A549 (cell line): ENCODE results near the gene MRPL11. TPM values are rescaled to one million over a fixed set of nuclear protein-coding genes. Genes with fewer than 3 reads are reported as not detected.

Source experiments
- ATAC-seq, 2 experiments: fragments of 200-7000 bp in 1 of 2; fragments of >200 bp in 1 of 2; cut with Nextera tagmentation in 1 of 2; cut with Tn5 transposase in 1 of 2; 3 replicates each; pipeline versions ENCODE4 v1.8.0 to v1.9.1; 2018 to 2020; ENCODE audit warnings: mild to moderate bottlenecking in 1 of 2, moderate library complexity in 1 of 2
- CTCF ChIA-PET: fragments of 300-600 bp; sonication (Branson Sonifier 250); formaldehyde crosslinking; extraction: SDS; loops from one replicate; lab custom pipeline; 2021; ENCODE audit warnings: antibody characterized with exemption, inconsistent platforms; lab: Yijun Ruan, JAX
- POLR2A ChIA-PET: fragments of 350-600 bp; formaldehyde crosslinking; extraction: SDS; loops from one replicate; lab custom pipeline; 2021; ENCODE audit warnings: antibody characterized with exemption, inconsistent platforms; lab: Yijun Ruan, JAX
- DNase-seq, 2 experiments: peaks; one replicate each; pipeline versions ENCODE4 v3.0.0 to v3.0.0-alpha.2; 2011 to 2016; ENCODE audit warnings: low read depth in 1 of 2, low spot score in 1 of 2
- FAIRE-seq: peaks from 2 replicates; lab custom pipeline; 2011; peaks lifted over from hg19 to GRCh38; lab: Jason Lieb, UNC
- H3K27ac ChIP-seq, 2 experiments: fragments of >200 bp; sonication (Bioruptor Twin); formaldehyde crosslinking; 3 replicates each; pipeline ENCODE4 v1.5.1; 2016 to 2017
- H3K4me1 ChIP-seq: fragments of >200 bp; sonication (Bioruptor Twin); formaldehyde crosslinking; 3 replicates; pipeline ENCODE4 v1.6.1; 2016
- H3K4me2 ChIP-seq: fragments of >200 bp; sonication (Bioruptor Twin); formaldehyde crosslinking; 3 replicates; pipeline ENCODE4 v1.6.1; 2016
- H3K4me3 ChIP-seq: fragments of >200 bp; sonication (Bioruptor Twin); formaldehyde crosslinking; 3 replicates; pipeline ENCODE4 v1.5.1; 2016
- H3K9me3 ChIP-seq: fragments of >200 bp; sonication (Bioruptor Twin); formaldehyde crosslinking; 3 replicates; pipeline ENCODE4 v1.6.1; 2016
- CEBPB ChIP-seq, 2 experiments: fragments of >200 bp in 1 of 2; sonication (Bioruptor Twin) in 1 of 2; formaldehyde crosslinking in 1 of 2; IDR thresholded peaks; 2 replicates each; pipeline ENCODE4 v1.6.1; 2012 to 2016
- CHD4 ChIP-seq: fragments of 200-600 bp; sonication (generic); IDR thresholded peaks from 2 replicates; pipeline ENCODE4 v1.6.1; 2016; ENCODE audit warnings: antibody characterized with exemption, mild to moderate bottlenecking, borderline replicate concordance
- HDAC2 ChIP-seq: fragments of 200-600 bp; sonication (generic); IDR thresholded peaks from 2 replicates; pipeline ENCODE4 v1.6.1; 2016
- HMGXB4 ChIP-seq: fragments of 250-450 bp; sonication (Bioruptor Pico); IDR thresholded peaks from 2 replicates; pipeline ENCODE4 v1.5.0; 2021; ENCODE audit warnings: mild to moderate bottlenecking, moderate library complexity, borderline replicate concordance
- HOXB13 ChIP-seq: fragments of 250-450 bp; sonication (Bioruptor Pico); IDR thresholded peaks from 2 replicates; pipeline ENCODE4 v1.5.0; 2020; ENCODE audit warnings: low read depth, mild to moderate bottlenecking, moderate library complexity
- HOXB5 ChIP-seq: fragments of 250-450 bp; sonication (Bioruptor Pico); IDR thresholded peaks from 2 replicates; pipeline ENCODE4 v1.5.0; 2020; ENCODE audit warnings: mild to moderate bottlenecking, moderate library complexity
- JUN ChIP-seq, 2 experiments: fragments of >200 bp; sonication (Bioruptor Twin); formaldehyde crosslinking; IDR thresholded peaks; 2 replicates in 1 of 2; 3 replicates in 1 of 2; pipeline ENCODE4 v1.6.1; 2016 to 2017
- KDM1A ChIP-seq: fragments of 200-600 bp; sonication (generic); IDR thresholded peaks from 2 replicates; pipeline ENCODE4 v1.6.1; 2016; ENCODE audit warnings: low read depth, mild to moderate bottlenecking
- MAFK ChIP-seq: fragments of 450-650 bp; IDR thresholded peaks from 2 replicates; pipeline ENCODE4 v1.6.1; 2014; ENCODE audit not compliant: partially characterized antibody
- MAX ChIP-seq: IDR thresholded peaks from 2 replicates; pipeline ENCODE4 v1.6.1; 2012
- MYC ChIP-seq: IDR thresholded peaks from 2 replicates; pipeline ENCODE4 v1.6.1; 2012; ENCODE audit warnings: mild to moderate bottlenecking, inconsistent platforms, low read length, improper control_type of control experiment, borderline replicate concordance
- NPAS2 ChIP-seq: fragments of 250-450 bp; sonication (Bioruptor Pico); IDR thresholded peaks from 2 replicates; pipeline ENCODE4 v1.8.0; 2022; ENCODE audit warnings: mild to moderate bottlenecking, moderate library complexity, borderline replicate concordance
- PBX3 ChIP-seq: IDR thresholded peaks from 2 replicates; pipeline ENCODE4 v1.6.1; 2012
- POLR2A ChIP-seq: IDR thresholded peaks from 2 replicates; pipeline ENCODE4 v1.6.1; 2012; ENCODE audit warnings: mild to moderate bottlenecking, low read length
- REST ChIP-seq: fragments of 200-600 bp; sonication (generic); IDR thresholded peaks from 2 replicates; pipeline ENCODE4 v1.6.1; 2016; ENCODE audit warnings: antibody characterized with exemption, mild to moderate bottlenecking, moderate library complexity
- RFX5 ChIP-seq: fragments of 450-650 bp; IDR thresholded peaks from 2 replicates; pipeline ENCODE4 v1.7.1; 2014; ENCODE audit warnings: antibody characterized with exemption, mild to moderate bottlenecking, moderate library complexity
- USF2 ChIP-seq: fragments of 450-650 bp; IDR thresholded peaks from 2 replicates; pipeline ENCODE4 v1.6.1; 2014; ENCODE audit warnings: antibody characterized with exemption
- WGBS: methylation state at CpG from one replicate; pipeline ENCODE4 v1.1.6; 2017; ENCODE audit errors: missing lambda C conversion rate; 5-methylcytosine and 5-hydroxymethylcytosine counted together
- polyA plus RNA-seq, 4 experiments: library from polyadenylated mRNA; depleted of rRNA in 3 of 4; stranded (reverse); fragments of >200 nt; fragmentation: RNase III in 1 of 4; extraction: RNeasy Plus Mini Kit Qiagen cat#74134 plus additional on column Dnase treatment in 1 of 4; gene quantifications; 2 replicates in 3 of 4; 3 replicates in 1 of 4; pipeline ENCODE4 v1.2.3, GENCODE V29; 2011 to 2017
- TF ChIP-seq, protein P1 (sequence below): IDR thresholded peaks from 2 replicates; pipeline ENCODE4 v1.6.1; 2012; ENCODE audit warnings: low read depth, borderline replicate concordance
- TF ChIP-seq, protein P2 (sequence below): fragments of >200 bp; sonication (Bioruptor Twin); formaldehyde crosslinking; IDR thresholded peaks from 3 replicates; pipeline ENCODE4 v1.6.1; 2016

MRPL11 gene
- polyA plus RNA-seq, 2 of the 4 experiments (the other 2 are of a cell fraction): 62.9 to 73.8 TPM

DNA sequence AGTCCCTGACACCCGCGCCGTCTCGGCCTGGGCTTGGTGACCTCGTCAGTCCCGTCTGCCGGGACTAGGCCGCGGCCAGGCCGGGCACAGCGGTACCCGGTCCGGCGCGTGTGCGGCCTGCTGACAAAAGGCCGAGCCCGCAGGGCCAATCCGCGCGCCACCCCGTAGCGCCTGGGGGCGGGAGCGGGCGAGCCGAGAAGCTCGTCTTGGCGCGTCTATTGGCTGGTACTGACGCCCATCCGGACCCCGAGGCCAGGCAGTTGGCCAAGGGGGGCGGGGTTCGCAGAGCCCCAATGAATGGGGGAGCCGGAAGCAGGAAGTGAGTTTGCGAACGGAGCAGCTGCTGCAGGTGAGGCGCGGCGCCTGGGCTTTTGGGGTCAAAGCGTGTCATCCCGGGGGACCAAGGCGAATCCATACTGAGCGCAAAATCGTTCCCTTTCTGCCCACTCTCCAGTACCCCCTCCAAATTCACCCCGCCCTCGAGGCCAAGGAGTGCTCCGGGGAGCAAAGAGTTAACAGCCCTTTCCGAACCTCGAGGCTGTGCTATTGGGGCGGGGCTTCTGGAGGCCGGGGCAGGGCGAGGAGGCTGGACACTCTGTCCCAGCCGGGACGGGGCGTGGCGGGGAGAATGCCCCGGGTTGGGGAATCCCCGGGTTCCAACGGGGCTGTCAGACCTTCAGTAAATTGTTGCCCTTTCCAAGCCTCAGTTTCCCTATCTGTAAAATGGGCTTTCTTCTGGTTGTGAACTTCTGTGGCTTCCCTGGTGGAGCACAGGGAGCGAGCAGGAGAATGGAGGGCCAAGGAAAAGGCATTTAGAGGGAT is 41.7 kb upstream of the MRPL11 start, which contains the start of gene DPP3:
Gene DPP3, plus strand, starts transcription at position 318 of the 822 bp plus-strand sequence. CDS start 1,767 bp downstream, outside the sequence.
- no peak for FAIRE-seq
- peak within 1 kb of the TSS; percentile 73 for H3K4me3 ChIP-seq
- POLR2A ChIA-PET: interaction anchor here (0.6 to 2.3 kb wide), 27 partner anchors 9 to 634 kb away, joined by 3 to 47 read pairs (median 7); partner anchors contain the start of genes ACTN3, BBS1, CCDC87 and CCS
- peak within 1 kb of the TSS; percentile 94 to 98 for H3K27ac ChIP-seq
- peak; percentile 97 to 100 for DNase-seq
- ATAC-seq: peak; percentile 92 to 95
- TF ChIP-seq MYC: peak; percentile 83
- TF ChIP-seq, protein P1, sequence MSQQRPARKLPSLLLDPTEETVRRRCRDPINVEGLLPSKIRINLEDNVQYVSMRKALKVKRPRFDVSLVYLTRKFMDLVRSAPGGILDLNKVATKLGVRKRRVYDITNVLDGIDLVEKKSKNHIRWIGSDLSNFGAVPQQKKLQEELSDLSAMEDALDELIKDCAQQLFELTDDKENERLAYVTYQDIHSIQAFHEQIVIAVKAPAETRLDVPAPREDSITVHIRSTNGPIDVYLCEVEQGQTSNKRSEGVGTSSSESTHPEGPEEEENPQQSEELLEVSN: peak; percentile 80
- TF ChIP-seq CEBPB (IDR thresholded peaks at IDR 0.05): no peak
- peak; percentile 45 for TF ChIP-seq USF2
- TF ChIP-seq POLR2A: peak; percentile 80
- peak; percentile 60; the same call in 1 of the 2 replicates for TF ChIP-seq HMGXB4 (CRISPR knock-in tag)
- peak; percentile 96 for TF ChIP-seq PBX3
- TF ChIP-seq NPAS2 (CRISPR knock-in tag): no peak
- TF ChIP-seq MAFK: no peak
- 0 out of 2 replicates have a peak, but pooled peaks have one; percentile 23 for TF ChIP-seq RFX5
- peak; percentile 79; the same call in 1 of the 2 replicates for TF ChIP-seq HOXB5 (CRISPR knock-in tag)
- TF ChIP-seq JUN (IDR thresholded peaks at IDR 0.05): peak; percentile 86 to 88
- TF ChIP-seq CHD4: peak; percentile 72; the same call in 1 of the 2 replicates
- TF ChIP-seq HDAC2: no peak
- TF ChIP-seq REST: peak; percentile 26; the same call in 1 of the 2 replicates
- TF ChIP-seq, protein P2, sequence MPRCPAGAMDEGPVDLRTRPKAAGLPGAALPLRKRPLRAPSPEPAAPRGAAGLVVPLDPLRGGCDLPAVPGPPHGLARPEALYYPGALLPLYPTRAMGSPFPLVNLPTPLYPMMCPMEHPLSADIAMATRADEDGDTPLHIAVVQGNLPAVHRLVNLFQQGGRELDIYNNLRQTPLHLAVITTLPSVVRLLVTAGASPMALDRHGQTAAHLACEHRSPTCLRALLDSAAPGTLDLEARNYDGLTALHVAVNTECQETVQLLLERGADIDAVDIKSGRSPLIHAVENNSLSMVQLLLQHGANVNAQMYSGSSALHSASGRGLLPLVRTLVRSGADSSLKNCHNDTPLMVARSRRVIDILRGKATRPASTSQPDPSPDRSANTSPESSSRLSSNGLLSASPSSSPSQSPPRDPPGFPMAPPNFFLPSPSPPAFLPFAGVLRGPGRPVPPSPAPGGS: peak; percentile 90; the same call in 2 of the 3 replicates
- TF ChIP-seq MAX: peak; percentile 93
- TF ChIP-seq HOXB13 (CRISPR knock-in tag): no peak
- TF ChIP-seq KDM1A: peak; percentile 89
- H3K4me2 ChIP-seq: peak within 1 kb of the TSS; percentile 86
- H3K9me3 ChIP-seq: no peaks in the 10 kb centered on the region
- WGBS: 4% methylated on average over 27 of the region's 62 CpGs
- H3K4me1 ChIP-seq: peaks cover 6% of the 10 kb centered on the region; the same call in 1 of the 3 replicates
- CTCF ChIA-PET: interaction anchor here (0.7 to 5.9 kb wide), 14 partner anchors 10 to 198 kb away, joined by 3 to 46 read pairs (median 5); partner anchors contain the start of genes MRPL11, PELI3 and RBM4B
